ENCODE measurements around the gene SCGB2A2.

The SCGB2A2 gene

DNA sequence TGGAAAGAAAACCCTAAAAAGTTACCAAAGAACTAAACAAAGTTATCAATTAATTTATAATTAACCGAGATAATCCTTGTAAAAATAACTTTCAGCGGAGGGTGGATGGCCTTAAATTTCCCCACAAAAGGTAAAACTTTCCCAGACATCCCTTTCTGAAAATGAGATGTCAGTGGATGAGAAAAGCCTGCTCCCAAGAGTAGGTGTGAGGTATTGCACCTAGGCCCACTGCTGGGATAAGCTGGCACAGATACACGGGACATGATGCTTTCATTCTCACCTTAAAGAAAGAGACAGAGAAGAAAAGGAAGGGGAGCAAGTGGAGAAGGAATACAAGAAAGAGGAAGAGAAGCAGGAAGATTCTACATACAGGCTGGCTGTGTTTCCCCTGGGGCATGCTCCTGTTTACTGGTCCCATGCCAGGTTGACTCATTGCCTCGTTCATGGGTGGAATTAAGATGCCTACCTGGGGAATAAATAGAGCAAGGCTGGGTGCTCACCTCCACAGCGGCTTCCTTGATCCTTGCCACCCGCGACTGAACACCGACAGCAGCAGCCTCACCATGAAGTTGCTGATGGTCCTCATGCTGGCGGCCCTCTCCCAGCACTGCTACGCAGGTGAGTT, at the start of gene SCGB2A2:
TSS of gene SCGB2A2 (plus strand) at position 505 of the 625 bp plus-strand sequence. CDS start at position 564, 59 bp downstream.
- DNase-seq = no peak

DNA sequence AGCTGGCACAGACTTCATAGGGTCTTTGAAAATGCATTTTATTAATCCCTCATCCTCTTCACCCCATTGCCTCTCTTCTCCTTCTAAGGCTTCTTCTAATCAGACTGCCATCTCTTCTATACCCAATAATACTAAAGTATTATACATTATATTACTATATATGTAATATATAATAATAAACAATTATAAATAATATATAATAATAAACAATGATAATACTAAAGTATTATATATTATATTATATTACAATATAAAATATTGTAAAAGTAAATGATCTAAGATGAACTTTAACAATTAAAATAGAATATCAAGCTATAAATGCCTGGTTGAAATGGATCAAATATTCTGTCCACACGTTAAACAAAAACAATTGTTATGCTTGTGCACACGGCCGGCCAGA, 48.5 kb upstream of the SCGB2A2 start:
- DNase-seq = no peak

DNA sequence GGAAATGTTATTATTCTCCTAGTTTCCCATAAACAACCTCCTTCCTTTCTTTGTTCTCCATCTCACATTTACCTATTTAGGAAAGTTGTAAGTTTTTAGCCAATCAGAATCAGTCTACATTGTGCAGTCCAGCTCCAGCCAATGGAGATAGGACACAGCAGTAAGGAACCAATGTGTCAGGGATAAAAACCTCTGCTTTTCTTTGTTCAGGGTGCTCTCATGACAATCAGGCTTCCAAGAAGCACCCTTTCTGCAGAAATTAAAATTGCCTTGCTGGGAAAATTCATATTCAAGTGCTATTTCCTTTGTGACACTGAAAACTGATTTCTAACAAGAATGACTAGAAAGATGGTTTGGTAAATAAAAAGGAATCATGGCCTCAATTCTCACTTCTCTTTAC, 46.9 kb upstream of the SCGB2A2 start:
- no peak for DNase-seq

DNA sequence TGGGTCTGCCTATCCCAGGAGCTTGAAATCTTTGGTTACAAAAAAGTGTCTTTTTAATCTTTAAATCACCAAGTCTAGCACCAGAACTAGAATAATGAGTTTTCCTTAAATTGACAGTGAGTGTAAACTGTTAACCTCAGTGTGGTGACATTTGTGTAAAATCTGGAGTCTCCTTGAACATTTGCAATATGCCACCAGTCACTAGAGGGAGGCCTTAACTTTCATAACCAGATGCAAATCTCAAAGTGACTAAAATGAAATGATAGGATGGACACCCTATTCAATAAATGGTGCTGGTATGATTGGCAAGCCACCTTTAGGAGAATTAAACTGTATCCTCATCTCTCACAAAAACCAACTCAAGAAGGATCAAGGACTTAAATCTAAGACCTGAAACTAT, 36.2 kb upstream of the SCGB2A2 start:
- no peak for DNase-seq

DNA sequence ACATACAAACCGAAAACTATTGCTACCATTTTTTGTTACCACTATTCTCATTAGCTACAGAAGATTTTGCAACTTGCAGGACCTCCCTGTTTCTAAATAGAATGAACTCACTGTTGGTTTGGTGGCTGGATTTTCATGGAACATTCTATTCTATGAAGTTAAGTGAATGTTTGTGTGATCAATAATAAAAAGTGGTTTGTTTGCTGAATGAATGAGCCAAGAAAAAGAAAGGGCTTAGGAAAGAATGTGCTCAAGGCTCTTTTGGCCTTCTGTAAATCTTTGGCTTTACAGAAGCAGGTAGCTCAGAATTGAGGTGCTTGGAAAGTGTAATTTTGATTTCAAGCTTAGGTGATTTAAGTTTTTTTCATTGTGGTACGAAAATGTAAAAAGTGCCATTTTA, 33.8 kb upstream of the SCGB2A2 start:
- DNase-seq = no peak

DNA sequence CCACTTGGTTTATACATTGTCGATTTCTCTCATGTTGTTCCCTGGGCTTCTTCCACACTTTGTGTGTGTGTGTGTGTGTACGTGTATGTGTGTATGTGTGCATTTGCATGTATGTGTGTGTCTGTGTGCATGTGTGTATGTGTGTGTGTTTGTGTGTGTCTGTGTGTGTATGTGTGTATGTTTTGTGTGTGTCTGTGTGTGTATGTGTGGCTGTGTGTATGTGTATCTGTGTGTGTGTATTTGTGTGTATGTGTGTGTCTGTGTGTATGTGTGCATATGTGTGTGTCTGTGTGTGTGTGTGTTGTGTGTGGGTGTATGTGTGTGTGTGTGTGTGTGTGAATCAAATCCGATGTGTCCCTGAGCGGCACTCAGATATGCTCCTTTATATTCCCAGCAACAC, 32.5 kb upstream of the SCGB2A2 start:
- DNase-seq = no peak

DNA sequence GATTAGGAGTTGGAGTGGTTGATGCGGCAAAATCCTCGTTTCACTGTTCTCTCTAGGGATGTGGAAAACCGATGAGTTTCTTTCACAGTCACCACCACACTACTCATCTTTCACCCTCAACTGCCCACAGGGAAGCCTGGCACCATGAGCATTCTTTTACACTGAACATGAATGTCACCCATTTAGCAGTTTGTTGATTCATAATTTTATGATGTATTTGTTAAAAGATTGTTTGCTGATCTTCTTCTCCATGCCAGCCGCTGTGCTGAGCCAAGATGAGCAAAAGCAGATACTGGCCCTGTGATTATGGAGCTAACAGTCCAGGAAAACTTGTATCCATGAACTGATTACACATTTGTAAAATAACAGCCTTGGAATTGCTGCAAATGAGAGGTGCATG, 31.8 kb upstream of the SCGB2A2 start:
- no peak for DNase-seq

DNA sequence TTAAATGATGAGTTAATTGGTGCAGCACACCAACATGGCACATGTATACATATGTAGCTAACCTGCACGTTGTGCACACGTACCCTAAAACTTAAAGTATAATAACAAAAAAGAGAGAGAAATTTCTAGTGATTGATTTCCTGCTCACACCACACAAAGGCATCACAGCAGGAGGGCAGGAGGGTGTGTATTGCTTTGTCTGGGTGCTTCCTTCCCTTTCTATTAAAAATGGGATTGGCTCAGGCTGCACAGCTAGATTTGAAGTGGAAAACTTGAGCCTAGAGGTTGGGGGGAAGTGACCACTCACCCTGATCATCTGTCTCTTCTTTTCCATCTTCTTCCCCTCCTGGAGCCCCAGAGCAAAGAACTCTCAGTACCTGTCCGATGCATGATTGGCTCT, 28.9 kb upstream of the SCGB2A2 start:
- no peak for DNase-seq

DNA sequence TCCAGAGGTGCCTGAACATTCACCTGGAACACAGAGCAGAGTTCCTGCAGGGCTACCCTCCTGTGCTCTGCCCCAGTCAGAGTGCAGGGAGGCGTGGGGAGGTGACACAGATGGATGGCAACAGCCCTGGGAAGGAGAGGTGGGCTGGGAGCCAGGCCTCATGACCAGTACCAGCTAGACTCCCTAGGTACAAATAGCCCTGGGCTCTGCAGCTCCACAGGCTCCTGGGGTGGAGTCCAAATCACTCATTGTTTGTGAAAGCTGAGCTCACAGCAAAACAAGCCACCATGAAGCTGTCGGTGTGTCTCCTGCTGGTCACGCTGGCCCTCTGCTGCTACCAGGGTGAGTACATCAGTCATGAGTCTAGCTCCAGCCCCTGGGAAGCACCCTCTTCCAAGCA, 27.9 kb upstream of the SCGB2A2 start, which contains the start of gene SCGB1D2:
TSS of gene SCGB1D2 (plus strand) at position 219 of the 400 bp plus-strand sequence. CDS start at position 288, 69 bp downstream.
- DNase-seq = no peak

DNA sequence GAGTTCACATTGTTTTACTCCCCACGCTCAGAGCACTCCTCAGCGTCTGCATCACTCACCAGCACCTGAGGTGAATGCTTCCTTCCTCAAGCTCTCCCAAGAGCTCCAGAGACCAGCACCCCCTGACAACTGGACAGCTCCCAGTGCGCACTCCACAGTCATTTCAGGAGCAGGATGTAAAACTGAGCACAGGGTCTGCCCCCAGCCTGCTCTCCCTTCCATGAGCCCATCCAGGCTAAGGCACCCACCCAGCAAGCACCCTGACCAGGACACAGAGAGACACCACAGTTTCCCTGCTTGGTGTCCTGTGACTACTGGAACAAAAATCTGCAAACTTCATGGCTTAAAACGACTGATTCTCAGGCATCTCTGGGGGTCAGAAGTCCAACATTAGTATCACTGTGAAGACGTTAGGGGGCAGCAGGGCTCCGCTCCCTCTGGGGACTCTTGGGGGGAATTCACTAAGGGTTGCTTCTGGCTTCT, 24.6 kb upstream of the SCGB2A2 start:
- no peak for DNase-seq

DNA sequence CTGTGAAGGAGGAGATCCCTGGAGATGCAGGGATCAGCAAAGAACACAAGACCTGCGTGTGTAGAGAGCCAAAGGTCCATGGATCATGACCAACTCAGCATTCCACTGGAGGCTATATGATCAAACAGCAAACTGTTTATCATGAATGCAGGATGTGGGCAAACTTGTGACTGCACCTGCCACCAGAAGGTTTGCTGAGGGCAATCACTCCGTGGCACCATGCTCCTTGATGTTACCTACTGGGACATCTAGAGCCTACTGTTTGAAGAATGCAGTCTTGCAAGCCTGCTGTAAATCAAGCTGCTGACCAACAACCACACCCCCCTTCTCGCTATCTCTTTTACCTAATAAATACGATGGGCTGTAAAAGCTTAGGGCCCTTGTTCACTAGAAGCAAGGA, 18.3 kb upstream of the SCGB2A2 start:
- no peak for DNase-seq

DNA sequence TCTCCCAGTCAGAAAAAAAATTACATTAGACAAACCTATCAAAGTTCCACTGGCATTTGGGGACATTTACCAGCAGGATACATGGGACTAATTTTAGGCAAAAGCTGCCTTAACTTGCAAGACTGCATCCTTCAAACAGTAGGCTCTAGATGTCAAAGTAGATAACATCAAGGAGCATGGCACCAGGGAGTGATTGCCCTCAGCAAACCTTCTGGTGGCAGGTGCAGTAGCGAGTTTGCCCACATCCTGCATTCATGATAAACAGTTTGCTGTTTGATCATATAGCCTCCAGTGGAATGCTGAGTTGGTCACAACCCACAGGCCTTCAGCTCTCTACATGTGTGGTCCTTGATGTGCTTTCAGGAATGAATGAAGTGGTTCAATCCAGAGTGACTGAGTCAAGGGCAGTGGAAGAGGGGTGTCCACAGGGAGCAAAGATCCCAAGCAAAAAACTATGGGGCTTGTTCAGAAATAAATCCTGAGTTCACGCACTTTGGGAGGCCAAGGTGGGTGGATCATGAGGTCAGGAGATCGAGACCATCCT, 15.9 kb upstream of the SCGB2A2 start:
- DNase-seq = no peak

DNA sequence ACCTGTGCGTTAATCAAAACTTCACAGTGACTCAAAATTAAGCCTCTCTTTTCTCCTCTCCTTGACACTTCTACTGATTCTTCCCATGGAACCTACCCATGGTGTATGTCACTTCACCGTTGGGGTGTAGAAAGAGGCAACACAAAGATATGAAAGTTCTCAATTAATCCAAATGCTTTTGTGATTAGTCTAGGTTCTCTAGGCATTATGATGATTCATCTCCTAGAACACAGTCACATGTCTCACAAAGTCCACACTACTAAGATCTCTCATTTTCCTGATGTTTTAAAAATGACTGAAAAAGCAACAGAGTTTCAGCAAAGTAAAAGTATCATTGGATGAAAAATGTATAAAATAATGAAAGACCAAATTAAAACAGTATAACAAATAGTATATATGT, 13.7 kb upstream of the SCGB2A2 start:
- DNase-seq = no peak

DNA sequence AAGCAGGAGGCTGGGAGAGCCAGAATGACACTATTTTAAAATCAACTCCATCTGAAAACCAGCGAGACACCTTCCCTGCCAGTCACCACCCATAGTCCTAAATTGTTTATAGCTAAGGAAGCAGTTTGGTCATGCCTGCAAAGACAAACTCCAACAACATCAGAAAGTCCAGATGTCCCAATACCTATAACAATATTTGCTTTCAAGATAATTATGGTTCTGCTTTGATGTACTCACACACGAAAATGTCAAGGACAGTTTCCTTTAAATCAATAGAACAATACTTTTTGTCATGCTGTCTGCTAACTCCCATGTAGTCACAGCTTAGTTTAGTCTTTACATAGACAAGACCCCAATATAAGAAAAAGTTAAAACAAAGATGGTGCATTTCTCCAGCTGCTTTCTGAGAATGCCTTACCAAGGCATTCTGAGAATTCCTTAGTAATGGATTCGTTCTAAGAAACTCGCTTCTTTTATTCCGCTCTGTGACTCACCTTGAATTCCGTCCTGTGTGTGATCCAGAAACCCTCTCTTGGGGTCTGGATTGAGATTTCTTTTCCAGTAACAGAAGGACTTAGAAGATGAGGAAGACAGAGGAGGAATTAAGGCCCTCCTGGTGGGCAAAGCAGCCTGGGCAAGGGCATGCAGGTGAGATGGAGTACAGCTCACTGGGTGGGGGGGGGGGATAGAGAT, 9.6 kb upstream of the SCGB2A2 start:
- DNase-seq = no peak

DNA sequence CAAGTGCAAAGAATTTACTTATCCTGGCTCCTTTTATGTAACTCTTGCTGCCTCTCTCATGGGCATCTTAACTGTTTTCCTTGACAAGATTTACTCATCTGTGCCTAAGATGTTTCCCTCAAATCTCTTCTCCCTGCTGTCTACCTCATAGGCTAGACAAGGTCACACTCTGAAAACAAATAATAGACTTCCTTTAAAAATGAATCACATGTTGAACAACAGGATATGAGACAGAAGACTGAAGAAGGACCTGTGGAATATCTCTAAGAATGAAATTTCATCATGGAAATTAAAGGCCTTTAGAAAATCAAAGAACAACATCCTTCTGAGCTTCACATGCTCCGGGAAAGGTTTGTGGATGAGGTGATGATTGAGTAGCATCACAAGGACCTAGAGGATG, 6.0 kb upstream of the SCGB2A2 start:
- no peak for DNase-seq

DNA sequence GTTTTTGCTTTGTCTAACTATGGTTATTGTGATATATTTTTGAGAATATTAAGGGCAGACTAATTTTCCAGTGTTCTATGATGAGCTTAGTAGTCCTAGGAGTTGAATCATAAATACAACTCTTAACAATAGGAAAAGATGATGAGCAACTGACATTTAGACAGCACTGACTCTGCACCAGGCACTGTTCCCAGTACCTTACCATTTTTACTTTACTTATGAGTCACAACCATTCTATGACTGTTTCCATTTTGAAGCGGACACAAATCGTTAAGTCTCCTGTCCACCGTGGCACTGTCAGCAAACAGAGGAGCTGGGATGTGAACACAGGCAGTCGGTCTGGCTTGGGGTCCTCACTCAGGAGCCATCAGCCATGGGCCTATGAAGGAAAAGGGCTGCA, 3.4 kb upstream of the SCGB2A2 start:
- no peak for DNase-seq

DNA sequence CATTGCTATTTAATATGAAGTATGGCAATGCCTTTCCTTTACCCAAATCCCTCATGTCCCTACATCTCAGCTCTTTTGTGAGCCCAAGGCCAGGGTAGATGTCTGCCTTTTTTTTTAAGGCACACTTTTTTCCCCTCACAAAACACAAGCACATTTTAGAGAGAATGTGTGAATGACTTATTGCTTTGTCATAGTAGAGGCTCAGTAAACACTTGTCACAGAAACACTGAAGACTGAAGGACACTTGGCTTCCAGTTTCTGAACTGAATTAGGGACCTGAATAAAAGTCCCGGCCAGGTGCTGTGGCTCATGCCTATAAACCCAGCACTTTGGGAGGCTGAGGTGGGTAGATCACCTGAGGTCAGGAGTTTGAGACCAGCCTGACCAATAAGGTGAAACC, 2.9 kb upstream of the SCGB2A2 start:
- no peak for DNase-seq

DNA sequence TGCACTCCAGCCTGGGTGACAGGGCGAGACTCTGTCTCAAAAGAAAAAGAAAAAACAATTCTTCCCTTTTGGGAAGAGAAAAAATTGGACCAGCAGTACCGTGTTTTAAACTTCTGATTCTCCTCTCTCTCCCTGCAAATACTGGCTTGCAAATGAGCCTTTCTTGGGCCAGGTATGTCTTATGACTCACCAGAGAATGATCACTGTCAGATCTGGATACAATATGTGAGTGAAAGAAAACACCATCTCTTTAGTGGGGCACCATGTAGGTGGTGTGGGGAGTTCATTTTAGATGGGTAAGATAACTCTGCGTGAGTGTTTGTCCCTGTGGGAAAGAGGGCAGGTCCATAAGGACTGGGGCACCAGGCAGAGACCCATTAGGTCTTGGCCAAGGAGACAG, 2.4 kb upstream of the SCGB2A2 start:
- DNase-seq = no peak

DNA sequence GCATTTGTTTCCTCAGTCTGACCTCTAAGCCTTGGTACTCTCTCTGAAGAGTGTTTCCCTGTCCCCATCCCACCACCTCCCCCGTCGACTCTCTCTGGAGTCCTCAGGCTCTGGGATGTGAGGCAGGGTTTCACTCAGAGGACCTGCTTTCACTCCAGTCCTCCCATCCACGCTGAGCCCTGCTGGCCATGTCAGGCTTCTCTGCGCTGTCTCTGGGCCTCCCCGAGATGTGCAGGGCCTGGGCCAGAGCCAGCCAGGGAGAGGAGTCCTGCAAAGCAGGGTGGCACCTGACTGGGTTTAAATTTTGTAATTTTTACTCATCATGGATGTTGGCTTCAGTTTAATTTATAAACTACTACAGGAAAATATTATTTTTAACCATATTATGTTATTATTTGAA, 3.3 kb downstream of the SCGB2A2 start:
- no peak for DNase-seq

DNA sequence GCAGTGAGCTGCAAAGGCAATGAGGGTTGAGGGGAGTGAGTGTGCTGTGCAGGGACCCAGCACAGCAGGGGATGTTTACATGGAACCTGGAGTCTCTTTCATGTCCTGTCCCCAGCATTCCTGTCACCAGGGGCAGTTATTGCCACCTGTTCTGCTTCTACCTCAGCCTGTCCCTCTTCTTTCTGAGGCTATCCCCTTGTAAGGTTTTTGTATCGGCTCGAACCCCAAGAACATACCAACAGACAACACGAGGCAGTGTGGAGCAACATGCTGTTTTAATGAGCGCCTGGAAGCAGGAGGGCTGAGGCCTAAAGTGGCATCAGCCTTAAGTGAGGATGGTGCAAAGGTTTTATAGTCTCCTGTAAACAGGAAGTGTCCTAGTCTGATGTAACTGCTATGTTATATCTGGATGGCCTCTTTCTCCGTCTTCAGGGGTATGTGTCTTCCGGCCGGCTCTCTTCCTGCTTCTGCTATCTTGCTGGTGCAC, 3.9 kb downstream of the SCGB2A2 start:
- DNase-seq = no peak

DNA sequence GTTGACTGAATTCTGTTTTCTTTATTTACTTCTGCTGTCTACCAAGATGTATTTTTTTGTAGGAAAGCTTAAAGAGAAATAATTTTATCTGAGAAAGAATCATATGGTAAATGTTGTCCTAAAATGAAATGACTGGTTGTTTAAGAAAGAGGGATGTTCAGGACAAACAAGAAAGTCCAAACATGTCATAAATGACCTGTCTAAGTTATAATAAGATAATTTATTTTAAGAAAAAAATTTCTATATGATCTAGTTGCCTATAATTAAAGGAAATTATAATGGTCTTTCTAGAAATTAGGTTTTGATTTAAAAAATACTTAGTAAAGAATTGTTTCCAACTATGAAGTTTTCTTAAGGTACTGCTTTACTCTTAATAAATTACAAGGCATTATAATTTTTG, 10.5 kb downstream of the SCGB2A2 start:
- no peak for DNase-seq

DNA sequence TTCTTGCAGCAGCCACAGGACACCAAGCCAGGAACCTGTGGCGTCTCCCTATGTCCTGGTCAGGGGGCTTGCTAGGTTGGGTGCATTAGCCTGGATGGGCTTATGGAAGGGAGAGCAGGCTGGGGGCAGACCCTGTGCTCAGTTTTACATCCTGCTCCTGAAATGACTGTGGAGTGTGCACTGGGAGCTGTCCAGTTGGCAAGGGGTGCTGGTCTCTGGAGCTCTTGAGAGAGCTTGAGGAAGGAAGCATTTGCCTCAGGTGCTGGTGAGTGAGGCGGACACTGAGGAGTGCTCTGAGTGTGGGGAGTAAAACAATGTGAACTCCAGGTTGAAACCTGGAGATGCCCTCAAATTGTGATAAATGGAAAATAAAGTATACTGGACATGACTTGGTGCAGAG, 25.5 kb downstream of the SCGB2A2 start:
- DNase-seq = no peak

DNA sequence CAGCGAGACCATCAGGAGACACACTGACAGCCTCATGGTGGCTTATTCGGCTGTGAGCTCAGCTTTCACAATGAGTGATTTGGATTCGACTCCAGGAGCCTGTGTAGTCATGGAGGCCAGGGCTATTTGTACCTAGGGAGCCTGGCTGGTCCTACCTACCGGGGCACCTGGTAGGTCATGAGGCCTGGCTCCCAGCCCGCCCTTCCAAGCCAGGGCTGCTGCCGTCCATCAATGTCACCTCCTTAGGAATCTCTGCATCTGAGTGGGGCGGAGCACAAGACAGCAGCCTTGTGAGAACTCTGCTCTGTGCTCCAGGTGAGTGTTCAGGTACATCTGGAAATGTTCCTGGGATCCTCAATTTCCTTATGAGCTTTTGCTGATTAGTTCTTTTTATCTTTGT, 29.0 kb downstream of the SCGB2A2 start, which contains the start of gene SCGB1D4:
TSS of gene SCGB1D4 (minus strand) at position 101 of the 400 bp plus-strand sequence. CDS start at position 36, 65 bp downstream.
- DNase-seq = no peak

DNA sequence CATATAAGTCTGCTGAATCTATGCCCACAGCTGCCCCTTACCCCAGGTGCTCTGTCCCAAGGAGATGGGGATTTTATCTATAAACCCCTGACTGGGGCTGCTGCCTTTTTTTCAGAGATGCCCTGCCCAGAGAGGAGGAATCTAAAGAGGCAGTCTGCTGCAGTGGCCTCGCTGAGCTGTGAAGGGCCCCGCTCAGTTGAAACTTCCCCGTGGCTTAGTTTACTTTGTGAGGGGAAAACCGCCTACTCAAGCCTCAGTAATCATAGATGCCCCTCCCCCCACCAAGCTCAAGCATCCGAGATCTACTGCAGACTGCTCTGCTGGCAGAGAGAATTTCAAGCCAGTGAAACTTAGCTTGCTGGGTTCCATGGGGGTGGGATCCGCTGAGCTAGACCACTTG, 36.3 kb downstream of the SCGB2A2 start:
- DNase-seq = no peak
